NCI-H345 treated with DMSO at 0.1 percent for 48 hours (cell line): ENCODE data around the gene RNASEH2A.
"Not testable (repeated sequence)": the region's sequence is repeated elsewhere in the genome, so short reads cannot be mapped to it uniquely, and the experiment has no call there.

Experiments used
- DNase-seq: peaks from one replicate; lab custom pipeline; 2025; ENCODE audit not compliant: unreplicated experiment; lab: John Stamatoyannopoulos, UW

Gene RNASEH2A

DNA sequence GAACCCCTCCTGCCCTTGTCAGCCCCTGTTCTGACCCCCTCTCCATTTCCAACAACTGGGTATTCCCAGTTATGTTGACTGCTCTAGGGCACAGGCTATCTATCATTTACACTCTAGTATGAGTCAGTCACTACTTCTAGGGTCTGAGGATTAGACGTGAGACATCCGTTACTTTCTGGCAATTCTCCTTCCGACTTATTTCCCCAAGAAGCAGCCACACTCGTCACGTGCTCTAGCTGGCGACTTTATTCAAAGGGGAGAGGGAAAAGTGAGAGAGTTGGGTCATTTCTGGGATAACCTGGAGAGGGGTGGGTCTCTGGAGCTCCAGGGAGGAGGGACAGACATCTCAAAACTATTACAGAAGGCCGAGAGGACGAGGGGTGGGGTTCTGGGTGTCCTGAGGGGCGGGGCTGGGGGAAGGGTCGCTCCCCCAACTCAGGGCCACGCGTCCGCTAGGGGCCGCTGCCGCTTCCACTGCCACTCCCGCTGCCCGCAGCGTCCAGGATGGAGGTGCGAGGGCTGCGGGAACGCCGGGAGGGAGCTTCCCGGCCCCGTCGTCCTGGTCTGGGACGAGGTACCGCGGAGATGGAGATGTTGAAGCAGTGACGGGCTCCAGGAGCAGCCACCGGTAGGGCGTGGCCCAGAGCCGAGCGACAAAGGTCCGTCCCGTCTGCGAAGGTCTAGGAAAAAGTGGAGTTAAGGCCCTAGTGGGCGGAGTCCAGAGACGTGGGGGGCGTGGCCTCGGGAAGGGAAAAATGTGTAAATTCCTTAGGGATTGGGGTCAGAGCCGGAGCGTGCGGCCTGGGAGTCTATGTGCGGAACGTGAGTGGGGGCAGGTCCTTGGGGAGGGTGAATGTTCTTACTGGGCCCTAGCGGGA, 19.1 kb downstream of the RNASEH2A start:
- DNase-seq = no peak

DNA sequence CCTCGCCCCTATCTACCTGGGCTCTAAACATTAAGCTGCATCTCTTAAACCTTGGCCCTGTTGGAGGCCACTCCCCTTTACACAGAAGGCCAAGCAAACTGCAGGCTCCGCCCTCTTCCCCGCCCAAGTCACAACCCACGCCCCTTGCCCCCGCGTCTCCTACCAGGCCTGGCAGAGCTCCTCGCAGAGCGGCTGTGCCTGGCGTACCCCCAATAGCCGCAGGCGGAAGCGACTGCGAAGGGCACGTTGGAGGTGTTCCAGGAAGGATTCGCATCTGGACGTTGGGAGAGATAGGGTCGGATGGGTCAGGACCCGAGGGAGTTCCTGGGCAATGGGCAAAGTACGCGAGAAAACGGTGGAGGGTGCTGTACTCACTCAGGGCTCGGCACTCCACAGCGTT, 22.1 kb downstream of the RNASEH2A start:
- DNase-seq = no peak

DNA sequence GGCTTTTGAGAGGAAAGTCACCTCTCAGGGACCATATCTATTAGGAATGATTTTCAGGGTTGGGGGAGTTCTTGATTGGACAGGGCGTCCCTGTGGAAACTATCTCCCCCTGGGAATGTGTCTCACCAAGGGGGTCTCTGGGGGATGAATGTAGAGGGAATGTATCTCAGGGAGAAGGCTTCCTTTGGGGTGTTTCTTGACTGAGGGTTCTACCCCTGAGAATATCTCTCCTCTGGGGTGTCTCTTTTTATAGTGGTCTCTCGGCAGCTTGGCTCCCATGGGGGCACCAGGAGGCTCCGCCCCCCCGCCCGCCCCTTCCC, 27.0 kb downstream of the RNASEH2A start:
- no peak for DNase-seq

DNA sequence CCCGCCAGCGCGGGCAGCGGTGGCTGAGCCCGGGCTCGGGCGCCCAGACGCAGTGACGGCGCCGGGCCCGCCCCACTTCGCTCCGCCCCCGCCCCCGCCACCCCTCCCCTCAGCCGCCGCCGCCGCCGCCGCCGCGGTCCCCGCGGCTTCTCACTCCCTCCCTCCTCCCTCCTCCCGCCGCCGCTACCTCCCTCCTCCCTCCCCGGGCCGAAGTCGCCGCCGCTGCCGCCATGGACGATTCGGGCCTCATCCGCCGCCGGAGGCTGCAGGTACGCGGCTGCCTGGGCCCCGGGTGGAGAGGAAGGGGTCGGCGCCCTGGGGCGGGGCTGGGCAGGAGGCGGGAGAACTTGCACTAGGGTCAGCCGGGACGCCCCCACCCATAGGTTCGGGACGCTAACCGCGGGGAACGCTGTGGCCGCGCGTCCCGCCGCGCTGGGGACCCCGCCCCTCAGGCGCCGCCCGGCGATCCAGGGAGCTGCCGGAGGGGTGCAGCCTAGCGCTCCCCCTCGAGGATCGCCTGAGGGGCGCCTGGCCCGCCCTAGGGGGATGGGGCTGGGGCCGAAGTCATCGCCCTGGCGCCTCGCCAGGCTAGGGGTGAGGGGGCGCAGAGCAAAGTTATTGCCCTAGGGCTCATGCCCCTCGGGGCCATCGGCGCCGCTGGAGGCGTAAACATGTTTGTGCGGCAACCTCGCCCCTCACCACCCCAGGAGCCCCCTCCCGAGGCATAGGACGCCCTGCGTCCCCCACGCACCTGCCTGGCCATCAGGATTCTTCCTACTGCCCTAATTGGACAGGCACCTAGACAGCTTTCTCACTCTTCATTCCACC, 27.6 kb downstream of the RNASEH2A start:
- DNase-seq = no peak

DNA sequence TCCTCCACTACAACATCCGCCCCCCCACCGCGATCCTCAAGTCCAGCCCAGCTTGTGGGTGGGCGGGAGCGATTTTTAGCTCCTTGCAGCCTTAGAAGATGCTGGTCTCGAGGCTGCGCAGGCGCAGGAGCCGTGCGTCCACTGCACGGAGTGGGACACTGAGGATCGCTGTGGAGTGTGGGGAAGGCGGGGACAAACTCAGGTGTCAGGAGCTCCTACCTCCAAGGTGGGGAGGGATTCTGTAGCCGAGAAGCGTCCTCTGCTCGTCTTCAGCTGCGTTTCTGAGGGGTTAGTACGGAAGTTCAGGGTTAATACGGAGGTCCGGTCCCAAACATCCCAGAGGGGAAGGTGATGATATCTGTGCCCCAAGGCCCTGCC, 28.2 kb downstream of the RNASEH2A start, which contains the start of gene RTBDN:
TSS of gene RTBDN (minus strand) at position 14 of the 378 bp plus-strand sequence. CDS start 4,600 bp downstream, outside the sequence.
- no peak for DNase-seq

DNA sequence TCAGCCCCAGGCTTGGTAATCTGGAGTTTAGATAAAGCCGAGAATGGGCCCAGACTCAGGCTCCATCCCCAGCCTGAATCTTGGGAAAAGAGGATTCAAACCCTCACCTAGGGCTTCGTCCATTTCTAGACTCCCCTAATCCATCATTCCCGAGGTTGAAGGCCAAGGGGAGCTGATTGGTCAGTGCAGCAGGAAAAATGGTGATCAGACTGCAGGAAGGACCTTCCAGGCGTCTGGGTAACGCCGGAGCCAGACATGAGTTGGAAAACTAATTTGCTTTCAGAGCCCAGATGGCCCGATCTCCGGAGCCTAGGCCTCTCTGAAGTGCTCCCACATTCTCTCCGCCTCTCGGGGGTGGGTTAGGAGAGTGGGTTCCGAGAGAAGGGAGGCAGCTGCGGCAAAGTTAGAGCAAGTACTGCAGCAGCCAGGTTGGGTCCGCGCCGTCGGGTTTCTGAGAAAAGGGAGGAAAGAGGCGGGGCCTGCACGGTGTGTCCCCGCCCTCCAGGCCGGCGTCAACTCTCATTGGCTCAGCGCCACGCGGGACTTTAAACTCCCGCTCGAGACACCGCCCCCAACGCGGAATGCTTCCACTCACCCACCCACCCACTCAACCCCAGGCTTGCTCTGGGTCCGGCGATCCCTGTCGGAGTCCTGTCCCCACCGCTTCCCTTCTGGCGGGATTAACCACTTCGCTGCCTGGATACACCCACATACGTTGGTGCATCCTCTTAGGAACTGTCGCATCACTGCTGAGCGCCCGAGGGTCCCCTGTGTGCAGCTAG, 28.8 kb downstream of the RNASEH2A start:
- no peak for DNase-seq

DNA sequence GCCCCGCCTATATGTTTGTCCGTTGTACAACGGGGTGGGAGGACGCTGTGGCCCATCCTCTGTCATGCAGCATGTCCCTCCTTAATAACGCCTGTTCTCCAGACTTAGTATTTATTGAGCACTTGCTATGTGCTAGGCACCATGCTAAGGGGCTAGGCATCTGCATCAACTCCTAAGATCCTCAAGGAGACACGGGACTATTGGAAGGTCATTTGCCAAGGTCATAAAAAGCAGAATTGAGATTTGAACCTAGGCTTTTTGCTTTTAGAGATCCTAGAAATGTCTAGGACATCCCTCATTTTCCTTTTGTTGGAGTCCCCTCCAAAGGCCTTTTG, 30.1 kb downstream of the RNASEH2A start:
- DNase-seq = no peak

DNA sequence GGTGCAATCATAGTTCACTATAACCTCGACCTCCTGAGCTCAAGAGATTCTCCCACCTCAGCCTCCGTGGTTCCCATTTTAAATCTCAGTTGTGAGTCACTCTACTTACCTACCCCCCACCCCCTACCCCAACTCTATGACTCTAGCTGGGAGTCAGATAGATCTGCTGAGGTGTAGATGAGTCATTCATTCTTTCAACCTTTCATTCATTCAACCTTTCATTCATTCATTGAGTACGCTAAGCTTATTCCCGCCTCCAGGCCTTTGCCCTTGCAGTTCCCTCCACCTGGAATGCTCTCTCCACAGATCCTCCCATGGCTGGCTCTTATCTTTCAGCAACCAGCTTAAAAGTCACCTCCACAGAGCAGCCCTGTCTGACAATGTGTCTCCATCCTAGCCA, 30.8 kb downstream of the RNASEH2A start:
- no peak for DNase-seq

DNA sequence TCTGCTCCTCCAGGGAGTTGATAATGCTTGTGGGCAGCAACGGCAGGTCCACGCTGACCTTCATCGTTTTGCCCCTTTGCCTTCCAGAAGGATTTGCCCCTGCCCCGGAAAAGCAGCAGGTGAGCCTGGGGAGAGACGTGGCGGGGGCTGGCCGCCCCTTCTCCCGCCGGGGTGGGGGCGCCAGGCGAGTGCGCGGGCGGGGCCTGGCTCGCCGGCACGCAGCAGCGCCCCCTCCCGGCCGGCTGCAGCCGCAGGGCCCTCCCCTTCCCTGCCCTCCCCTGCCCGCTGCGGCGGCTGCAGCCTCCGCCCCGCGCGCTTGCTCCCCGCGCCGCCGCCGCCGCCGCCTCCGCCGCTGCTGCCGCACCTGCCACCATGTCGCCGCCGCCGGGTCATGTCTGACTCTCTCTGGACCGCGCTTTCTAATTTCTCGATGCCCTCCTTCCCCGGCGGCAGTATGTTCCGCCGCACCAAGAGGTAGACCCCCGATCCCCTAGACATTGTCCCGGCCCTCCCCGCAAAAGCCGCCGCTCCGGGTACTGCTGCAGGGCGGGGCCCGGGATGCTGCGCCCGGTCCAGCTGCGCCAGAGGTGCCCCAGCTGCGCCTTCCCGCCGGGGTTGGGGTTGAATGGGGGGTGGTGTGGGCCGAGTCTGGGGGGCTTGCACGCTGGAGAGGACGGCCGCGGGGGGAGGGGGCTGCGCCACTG, 31.9 kb downstream of the RNASEH2A start, which contains the start of gene MAST1:
TSS of gene MAST1 (plus strand) at position 334 of the 704 bp plus-strand sequence. CDS start at position 392, 58 bp downstream.
- no peak for DNase-seq

DNA sequence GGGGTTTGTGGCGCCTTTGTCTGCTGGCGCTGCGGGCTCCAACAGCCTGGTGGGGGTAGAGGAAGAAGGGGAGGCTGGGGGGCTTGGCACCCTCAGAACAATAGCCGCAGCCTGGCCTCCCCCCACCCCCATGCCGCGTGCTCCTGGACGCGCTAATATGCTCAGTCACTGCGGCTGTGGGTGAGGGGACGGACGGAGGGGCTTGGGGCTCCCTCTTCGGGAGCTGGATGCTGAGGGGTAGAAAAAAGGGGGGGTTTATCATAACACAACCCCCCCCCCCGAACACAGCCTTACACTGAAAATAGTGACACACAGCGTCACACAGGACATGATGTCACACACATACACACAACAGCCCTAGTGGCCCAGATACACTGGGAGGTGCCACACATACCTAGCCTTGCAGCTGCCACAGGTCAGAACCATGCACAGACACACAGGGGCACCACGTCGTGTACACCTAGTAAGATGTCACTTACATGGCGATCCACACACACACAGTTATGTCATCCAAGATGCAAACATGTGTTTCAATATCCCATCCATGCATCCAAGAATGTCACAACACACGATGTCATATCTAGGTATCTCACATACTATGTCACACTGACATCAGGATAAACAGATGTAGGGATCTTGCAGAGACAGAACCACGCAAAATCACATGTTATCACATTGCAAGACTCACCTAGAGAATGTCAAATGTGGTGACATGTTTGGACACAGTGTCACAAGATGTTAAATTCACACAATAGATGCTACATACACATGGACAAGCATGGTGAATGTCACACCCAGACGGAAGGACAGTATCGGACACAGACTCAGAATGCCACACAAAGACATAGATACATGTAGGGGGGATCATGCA, 32.7 kb downstream of the RNASEH2A start:
- DNase-seq = no peak

DNA sequence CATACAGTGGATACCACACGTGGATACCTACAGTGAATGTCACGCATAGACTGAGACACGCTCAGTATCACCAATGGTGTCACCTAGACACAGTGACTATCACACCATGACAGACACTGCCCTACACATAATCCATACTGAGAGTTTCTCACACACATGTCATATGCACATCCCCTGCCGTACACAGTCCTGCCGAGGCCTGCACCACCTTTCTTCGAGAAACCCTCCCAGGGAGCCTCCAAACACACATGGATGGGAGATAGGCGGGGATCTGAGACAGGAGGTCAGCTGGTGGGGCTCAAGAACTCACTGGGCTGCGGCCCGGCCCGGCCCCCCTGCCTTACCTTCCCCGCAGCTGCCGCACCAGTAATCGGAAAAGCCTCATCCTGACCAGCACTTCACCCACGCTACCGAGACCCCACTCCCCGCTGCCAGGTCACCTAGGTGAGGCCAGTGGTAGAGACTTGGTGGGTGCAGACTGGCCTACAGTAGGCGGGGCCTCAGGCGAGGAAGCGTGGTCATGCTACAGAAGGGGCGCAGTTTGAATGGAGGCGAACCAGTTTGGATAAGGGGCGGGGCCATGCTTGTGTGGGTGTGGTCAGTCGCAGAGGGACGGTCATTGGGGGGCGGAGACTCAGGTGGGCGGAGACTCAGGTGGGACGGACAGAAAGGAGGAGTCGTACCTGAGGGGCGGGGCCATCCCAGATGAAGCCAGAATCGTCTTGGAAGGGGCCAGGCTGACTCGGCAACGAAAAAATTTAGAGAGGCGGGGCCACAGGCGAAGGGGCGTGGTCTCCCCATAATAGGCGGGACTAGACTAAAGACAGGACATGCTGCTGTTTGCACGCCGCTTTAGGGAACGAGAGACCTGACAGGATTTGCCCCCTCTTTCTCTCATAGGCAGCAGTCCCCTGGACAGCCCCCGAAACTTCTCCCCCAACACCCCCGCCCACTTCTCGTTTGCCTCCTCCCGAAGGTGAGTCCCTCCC, 34.0 kb downstream of the RNASEH2A start:
- DNase-seq = no peak

DNA sequence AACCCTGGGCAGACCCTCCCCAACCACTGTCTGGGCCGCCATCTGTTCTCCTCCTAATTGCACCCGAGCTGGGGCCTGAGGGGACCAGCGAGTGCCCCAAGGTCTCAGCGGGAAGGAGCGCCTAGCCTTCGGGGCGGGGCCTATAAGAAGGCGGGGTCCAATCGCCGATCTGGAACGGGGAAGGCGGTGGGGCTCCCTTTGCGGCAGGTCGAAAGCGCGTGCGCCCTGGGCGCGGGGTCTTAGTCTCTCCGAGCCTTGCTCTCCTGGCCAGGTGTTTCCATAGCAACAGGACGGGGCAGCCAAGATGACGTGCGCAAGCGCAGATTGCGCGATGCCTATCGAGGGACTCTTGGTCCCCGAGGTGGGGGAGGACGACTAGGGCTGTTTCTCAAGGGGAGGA, 34.7 kb downstream of the RNASEH2A start:
- no peak for DNase-seq

DNA sequence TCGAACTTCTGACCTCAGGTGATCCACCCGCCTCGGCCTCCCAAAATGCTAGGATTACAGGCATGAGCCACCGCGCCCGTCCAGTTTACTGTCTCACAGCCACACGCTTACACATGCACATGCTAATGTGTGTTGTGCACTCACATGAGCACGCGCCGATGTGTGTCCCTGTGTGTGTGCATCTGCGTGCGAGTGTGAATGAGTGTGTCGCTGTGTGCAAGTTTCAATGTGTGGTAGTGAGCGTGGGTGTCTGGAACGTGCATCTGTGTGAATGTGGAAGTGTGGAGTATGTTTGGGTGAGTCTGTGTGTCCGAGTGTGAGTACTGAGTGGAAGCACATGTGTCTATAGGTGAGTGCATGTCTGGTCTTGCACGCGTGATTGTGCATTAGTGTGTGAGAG, 36.1 kb downstream of the RNASEH2A start:
- DNase-seq = no peak

DNA sequence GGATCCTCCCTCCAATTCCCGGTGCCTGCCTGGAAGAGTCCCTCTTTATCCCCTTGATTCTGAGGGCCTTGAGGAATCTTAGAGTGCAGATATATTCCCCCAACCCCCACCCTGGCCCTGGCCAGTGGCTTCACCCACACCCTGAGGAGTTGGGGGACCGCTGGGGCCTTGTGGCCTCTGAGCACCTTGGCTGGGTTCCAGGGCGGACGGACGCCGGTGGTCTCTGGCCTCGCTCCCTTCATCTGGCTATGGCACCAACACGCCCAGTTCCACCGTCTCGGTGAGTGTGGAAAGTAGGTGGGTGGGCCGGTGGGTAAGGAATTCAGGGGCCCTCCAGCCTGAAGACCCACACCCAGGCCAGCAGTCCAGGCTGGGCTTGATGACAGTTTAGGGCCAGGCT, 36.9 kb downstream of the RNASEH2A start:
- no peak for DNase-seq

DNA sequence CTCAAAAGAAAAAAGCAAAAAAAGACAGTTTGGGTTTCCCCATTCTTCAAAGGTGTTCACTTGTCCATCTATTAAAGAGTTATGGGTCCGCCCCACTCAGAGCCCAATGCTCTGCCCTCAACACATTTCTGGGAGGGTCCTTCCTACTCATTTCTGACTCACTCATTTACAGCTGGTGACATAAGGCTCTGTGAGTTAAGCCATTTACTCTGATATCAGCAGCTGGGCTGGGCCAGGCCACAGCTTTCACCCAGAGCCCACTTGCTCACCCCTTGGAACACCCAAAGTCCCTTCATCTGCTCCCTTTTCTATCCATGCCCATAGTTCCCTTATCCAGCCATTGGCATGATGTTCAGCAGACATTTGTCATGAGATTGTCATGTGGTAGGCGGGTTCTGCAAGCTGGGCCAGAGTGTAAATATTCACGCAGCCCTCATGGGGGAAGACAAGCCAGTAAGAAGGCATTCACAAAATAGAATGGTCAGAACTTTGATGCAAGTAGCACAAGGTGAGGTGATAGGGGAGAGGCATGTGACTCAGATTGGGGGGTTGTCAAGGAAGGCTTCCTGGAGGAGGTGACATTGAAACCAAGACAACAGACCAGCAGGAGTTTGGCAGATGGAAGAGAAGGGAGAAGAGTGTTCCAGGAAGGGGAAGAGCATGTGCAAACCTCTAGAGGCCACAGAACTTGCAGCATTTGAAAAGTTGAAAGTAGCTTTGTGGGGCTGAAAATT, 37.8 kb downstream of the RNASEH2A start:
- no peak for DNase-seq

DNA sequence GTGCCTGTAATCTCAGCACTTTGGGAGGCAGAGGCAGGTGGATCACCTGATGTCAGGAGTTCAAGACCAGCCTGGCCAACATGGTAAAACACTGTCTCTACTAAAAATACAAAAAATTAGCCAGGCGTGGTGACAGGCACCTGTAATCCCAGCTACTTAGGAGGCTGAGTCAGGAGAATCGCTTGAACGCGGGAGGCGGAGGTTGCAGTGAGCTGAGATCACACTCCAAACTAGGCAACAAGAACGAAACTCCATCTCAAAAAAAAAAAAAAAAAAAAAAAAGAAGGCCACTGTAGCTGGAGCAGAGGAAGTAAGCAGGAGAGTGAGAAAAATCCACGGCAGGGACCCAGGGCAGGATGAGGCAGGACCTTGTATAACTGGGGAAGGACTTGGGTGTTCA, 40.2 kb downstream of the RNASEH2A start:
- not testable (repeated sequence) for DNase-seq

DNA sequence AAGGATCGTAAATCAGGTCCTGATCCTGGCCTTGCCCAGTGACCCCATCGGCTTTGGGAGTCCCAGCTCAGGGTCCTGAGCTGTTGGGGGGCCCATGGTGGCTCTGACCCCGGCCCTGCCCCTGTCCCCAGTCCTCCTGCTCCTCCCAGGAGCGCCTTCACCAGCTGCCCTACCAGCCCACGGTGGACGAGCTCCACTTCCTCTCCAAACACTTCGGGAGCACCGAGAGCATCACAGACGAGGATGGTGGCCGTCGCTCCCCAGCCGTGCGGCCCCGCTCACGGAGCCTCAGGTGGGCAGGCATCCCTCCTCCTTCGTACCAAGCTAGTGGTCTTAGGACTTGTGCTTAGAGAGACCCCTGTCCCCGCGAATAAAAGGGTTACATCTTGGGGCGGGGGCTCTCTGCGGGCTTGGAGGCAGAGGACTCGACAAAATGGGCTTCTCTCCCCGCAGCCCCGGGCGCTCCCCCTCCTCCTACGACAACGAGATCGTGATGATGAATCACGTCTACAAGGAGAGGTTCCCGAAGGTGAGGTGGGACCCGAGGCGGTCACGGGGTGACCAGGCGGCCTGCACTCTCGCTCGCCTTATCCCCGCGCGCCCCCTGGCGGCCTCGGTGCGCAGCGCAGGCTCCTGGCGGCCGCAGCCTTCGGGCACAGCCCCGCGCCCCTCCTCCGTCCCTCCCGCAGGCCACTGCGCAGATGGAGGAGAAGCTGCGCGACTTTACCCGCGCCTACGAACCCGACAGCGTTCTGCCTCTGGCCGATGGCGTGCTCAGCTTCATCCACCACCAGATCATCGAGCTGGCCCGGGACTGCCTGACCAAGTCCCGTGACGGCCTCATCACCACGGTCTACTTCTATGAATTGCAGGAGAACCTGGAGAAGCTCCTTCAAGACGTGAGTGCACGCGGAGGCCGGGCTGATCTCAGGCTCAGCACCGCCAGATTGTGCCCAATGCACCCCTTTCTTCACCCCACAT, 41.1 kb downstream of the RNASEH2A start:
- no peak for DNase-seq
